Fibroblast of skin of left quadriceps (primary cell): ENCODE results near the gene LCN9.
"Not testable (repeated sequence)": the region's sequence is repeated elsewhere in the genome, so short reads cannot be mapped to it uniquely, and the experiment has no call there.

Source experiments
- DNase-seq, 2 experiments: peaks; one replicate each; pipeline ENCODE4 v3.0.0-alpha.2; 2013; ENCODE audit warnings: low read depth in 2 of 2

LCN9 gene

GRCh38 chr9:135647884-135648283 lies 15.2 kb upstream of the LCN9 start:
- no peak for DNase-seq

- no peak for DNase-seq
Measured at GRCh38 chr9:135648494-135649410, 14.4 kb upstream of the LCN9 start.

- DNase-seq, result no peak
Measured at GRCh38 chr9:135649508-135649907, 13.6 kb upstream of the LCN9 start.

- no peak for DNase-seq
Measured at GRCh38 chr9:135650408-135650807, 12.7 kb upstream of the LCN9 start.

GRCh38 chr9:135655317-135655716 lies 7.8 kb upstream of the LCN9 start:
- DNase-seq, result no peak

- no peak for DNase-seq
Measured at GRCh38 chr9:135657416-135657815, 5.7 kb upstream of the LCN9 start.

- no peak for DNase-seq
Measured at GRCh38 chr9:135659252-135659651, 3.9 kb upstream of the LCN9 start.

GRCh38 chr9:135660407-135660806 lies 2.7 kb upstream of the LCN9 start:
- no peak for DNase-seq

- DNase-seq, result no peak
Measured at GRCh38 chr9:135661816-135662560, 1.1 kb upstream of the LCN9 start.

- no peak for DNase-seq
Measured at GRCh38 chr9:135663451-135663770, 302 bp downstream of the LCN9 start.

GRCh38 chr9:135663857-135664256 lies 748 bp downstream of the LCN9 start:
- DNase-seq, result no peak

- DNase-seq, result no peak
Measured at GRCh38 chr9:135664266-135664665, 1.2 kb downstream of the LCN9 start.

- DNase-seq, result no peak
Measured at GRCh38 chr9:135664801-135665794, 2.0 kb downstream of the LCN9 start.

GRCh38 chr9:135665795-135666189 lies 2.7 kb downstream of the LCN9 start:
- DNase-seq, result no peak

- no peak for DNase-seq
Measured at GRCh38 chr9:135666534-135667462, 3.7 kb downstream of the LCN9 start.

GRCh38 chr9:135667463-135668001 lies 4.4 kb downstream of the LCN9 start:
- DNase-seq, result no peak

- DNase-seq, result not testable (repeated sequence)
Measured at GRCh38 chr9:135669018-135669417, 5.9 kb downstream of the LCN9 start.

GRCh38 chr9:135669616-135670285 lies 6.6 kb downstream of the LCN9 start:
- DNase-seq, result no peak

- DNase-seq, result no peak
Measured at GRCh38 chr9:135670721-135671590, 7.8 kb downstream of the LCN9 start.
